Measurements from ENCODE around the gene FUBP1. TPM values are rescaled to one million over a fixed set of nuclear protein-coding genes. Genes with fewer than 3 reads are reported as not detected.

FUBP1 gene
- total RNA-seq, 1 donor from 2014 or later, result 243 TPM

- no peak for DNase-seq
- Mint-ChIP-seq H3K27me3 (ENCODE audit: unreplicated experiment) (peaks cover 2% of the 10 kb centered on the region), H3K4me1 (ENCODE audit: low read depth, unreplicated experiment) (peaks cover under 1% of the 10 kb centered on the region), H3K4me3 (ENCODE audit: unreplicated experiment) (no peak overlapping the region), H3K27ac (ENCODE audit: unreplicated experiment) (no peak overlapping the region), H3K36me3 (ENCODE audit: unreplicated experiment) (no peaks in the 10 kb centered on the region), H3K9me3 (ENCODE audit: unreplicated experiment) (no peaks in the 10 kb centered on the region)
- TF ChIP-seq CTCF (IDR thresholded peaks at IDR 0.05; ENCODE audit: partially characterized antibody, unreplicated experiment), result no peak
Measured at GRCh38 chr1:78011050-78011449, 32.2 kb upstream of the FUBP1 start.

DNA sequence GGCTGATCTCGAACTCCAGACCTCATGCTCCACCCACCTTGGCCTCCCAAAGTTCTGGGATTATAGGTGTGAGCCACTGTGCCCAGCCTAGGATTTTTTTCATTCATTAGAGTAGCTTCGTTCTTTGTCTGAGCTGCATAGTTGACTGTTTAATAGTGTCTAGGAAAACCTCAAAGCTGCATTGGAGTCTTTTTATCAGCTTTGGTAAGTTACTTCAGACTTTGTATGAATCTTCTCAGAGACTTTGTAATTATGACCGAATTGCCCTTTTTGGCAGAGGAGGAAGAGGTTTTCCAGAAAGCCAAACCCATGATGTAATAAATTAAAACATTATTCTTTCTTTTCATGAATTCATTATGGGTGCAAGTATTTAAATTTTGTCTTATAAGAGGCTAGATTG, 31.0 kb upstream of the FUBP1 start:
- Mint-ChIP-seq H3K27ac (ENCODE audit: unreplicated experiment) (no peak overlapping the region), H3K27me3 (ENCODE audit: unreplicated experiment) (peaks cover under 1% of the 10 kb centered on the region), H3K4me1 (ENCODE audit: low read depth, unreplicated experiment) (peaks cover 10% of the 10 kb centered on the region), H3K9me3 (ENCODE audit: unreplicated experiment) (peaks cover under 1% of the 10 kb centered on the region), H3K4me3 (ENCODE audit: unreplicated experiment) (no peak overlapping the region), H3K36me3 (ENCODE audit: unreplicated experiment) (no peaks in the 10 kb centered on the region)
- no peak for DNase-seq
- TF ChIP-seq CTCF (IDR thresholded peaks at IDR 0.05; ENCODE audit: partially characterized antibody, unreplicated experiment), result no peak

DNA sequence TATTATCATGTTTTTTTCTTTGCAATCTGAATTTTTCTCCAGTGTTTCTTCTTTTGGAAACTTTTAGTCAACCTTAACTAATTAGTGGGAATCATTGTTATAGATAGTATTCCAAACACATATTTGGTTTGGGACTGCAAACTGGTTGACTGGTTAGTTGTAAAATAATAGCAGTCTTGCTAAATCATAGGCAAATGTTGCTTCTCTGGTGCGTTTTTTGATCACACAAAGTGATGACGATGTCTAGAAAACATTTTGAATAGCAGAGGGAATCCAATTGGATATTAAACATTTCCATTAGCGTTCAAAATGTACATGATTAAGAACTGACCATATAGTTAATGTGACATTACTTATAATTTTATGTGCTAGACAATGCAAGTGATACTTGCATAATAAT, 30.4 kb upstream of the FUBP1 start:
- Mint-ChIP-seq H3K4me1 (ENCODE audit: low read depth, unreplicated experiment) (peaks cover 14% of the 10 kb centered on the region), H3K4me3 (ENCODE audit: unreplicated experiment) (no peak overlapping the region), H3K27me3 (ENCODE audit: unreplicated experiment) (peaks cover 2% of the 10 kb centered on the region), H3K27ac (ENCODE audit: unreplicated experiment) (no peak overlapping the region), H3K9me3 (ENCODE audit: unreplicated experiment) (peaks cover 6% of the 10 kb centered on the region), H3K36me3 (ENCODE audit: unreplicated experiment) (no peaks in the 10 kb centered on the region)
- TF ChIP-seq CTCF (IDR thresholded peaks at IDR 0.05; ENCODE audit: partially characterized antibody, unreplicated experiment), result no peak
- DNase-seq, result no peak

DNA sequence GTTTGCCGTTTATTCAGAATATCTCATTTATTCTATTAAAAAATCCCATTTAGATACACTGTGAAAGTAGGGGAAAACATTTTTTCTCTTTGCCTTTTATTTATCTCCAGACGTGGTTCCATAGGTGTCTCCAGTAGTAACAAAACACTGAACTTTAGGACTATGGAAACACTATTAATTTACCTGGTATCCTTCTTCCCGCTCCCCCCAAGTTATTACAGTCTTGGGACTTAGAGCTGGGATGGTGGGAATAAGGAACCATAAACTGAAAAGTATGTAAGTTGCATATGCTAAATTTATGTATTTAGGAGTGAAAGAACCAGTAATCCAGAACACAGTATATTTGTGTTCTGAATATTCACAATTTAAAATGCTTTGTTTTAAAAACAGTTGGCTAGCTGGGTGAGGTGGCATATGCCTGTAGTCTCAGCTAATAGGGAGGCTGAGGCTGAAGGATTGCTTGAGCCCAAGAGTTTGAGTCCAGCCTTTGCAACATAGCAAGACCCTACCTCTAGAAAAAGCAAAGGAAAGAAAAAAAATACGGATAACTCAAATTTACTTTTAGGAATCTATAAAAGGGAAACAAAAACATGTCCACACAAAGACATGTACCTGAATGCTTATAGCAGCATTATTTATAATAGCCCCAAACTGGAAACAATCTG, 28.9 kb upstream of the FUBP1 start:
- no peak for DNase-seq
- Mint-ChIP-seq H3K27me3 (ENCODE audit: unreplicated experiment) (peaks cover 2% of the 10 kb centered on the region), H3K36me3 (ENCODE audit: unreplicated experiment) (no peaks in the 10 kb centered on the region), H3K4me1 (ENCODE audit: low read depth, unreplicated experiment) (peaks cover 18% of the 10 kb centered on the region), H3K4me3 (ENCODE audit: unreplicated experiment) (no peak overlapping the region), H3K27ac (ENCODE audit: unreplicated experiment) (no peak overlapping the region), H3K9me3 (ENCODE audit: unreplicated experiment) (peaks cover 7% of the 10 kb centered on the region)
- TF ChIP-seq CTCF (IDR thresholded peaks at IDR 0.05; ENCODE audit: partially characterized antibody, unreplicated experiment), result no peak

DNA sequence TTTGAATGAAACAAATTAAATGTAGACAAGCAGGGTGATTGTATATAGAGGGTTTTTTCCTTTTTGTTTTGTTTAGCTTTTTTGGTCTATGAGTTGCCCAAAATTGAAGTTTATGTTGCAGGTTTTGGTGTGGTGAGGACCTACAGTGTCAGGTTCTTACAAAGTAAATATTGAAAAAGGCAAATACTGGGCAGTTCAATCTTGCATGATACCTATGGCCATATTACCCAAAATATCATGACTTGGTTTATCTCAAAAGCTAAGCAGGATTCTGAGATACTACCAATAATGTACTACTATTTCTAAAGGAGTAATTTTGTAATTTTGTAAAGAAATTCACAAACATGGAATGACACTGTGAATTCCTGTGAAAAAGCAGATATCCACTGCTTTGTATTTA, 27.6 kb upstream of the FUBP1 start:
- Mint-ChIP-seq H3K36me3 (ENCODE audit: unreplicated experiment) (no peaks in the 10 kb centered on the region), H3K4me3 (ENCODE audit: unreplicated experiment) (no peak overlapping the region), H3K4me1 (ENCODE audit: low read depth, unreplicated experiment) (peaks cover 19% of the 10 kb centered on the region), H3K27ac (ENCODE audit: unreplicated experiment) (no peak overlapping the region), H3K27me3 (ENCODE audit: unreplicated experiment) (peaks cover 2% of the 10 kb centered on the region), H3K9me3 (ENCODE audit: unreplicated experiment) (peaks cover 7% of the 10 kb centered on the region)
- no peak for DNase-seq
- no peak for TF ChIP-seq CTCF (IDR thresholded peaks at IDR 0.05; ENCODE audit: partially characterized antibody, unreplicated experiment)

Measured in glutamatergic neuron (in vitro differentiated cells).